Body of pancreas (tissue), 4 donors: Measurements from ENCODE around the gene CLINT1. TPM values are rescaled to one million over a fixed set of nuclear protein-coding genes. Genes with fewer than 3 reads are reported as not detected.

ENCODE experiments used
- ATAC-seq: fragments of 150-250 bp; one replicate; pipeline ENCODE4 v1.9.1; 2016
- DNase-seq, 4 donors: peaks; one replicate each; pipeline ENCODE4 v3.0.0-alpha.2; 2019
- H3K27ac ChIP-seq, 4 donors: fragments of 200-600 bp; sonication (generic); 1 replicate in 3 of 4; 2 replicates in 1 of 4; pipeline versions ENCODE4 v1.5.1 to v1.6.1; 2016 to 2019; ENCODE audit warnings: mild to moderate bottlenecking in 1 of 4, mixed read lengths in 1 of 4, moderate library complexity in 1 of 4
- H3K27me3 ChIP-seq, 2 donors: fragments of 200-600 bp; sonication (generic); one replicate each; pipeline ENCODE4 v1.6.0; 2016; ENCODE audit warnings: mild to moderate bottlenecking in 1 of 2
- H3K36me3 ChIP-seq, 2 donors: fragments of 200-600 bp; sonication (generic); replicated peaks in 1 of 2; 2 replicates each; pipeline ENCODE4 v1.5.1; 2016; ENCODE audit warnings: low read depth in 2 of 2; ENCODE audit not compliant: insufficient read depth in 1 of 2
- H3K4me1 ChIP-seq: fragments of 200-600 bp; sonication (generic); one replicate; pipeline ENCODE4 v1.6.0; 2016
- H3K4me3 ChIP-seq, 2 donors: fragments of 200-600 bp; sonication (generic); 1 replicate in 1 of 2; 2 replicates in 1 of 2; pipeline ENCODE4 v1.5.1; 2016 to 2019
- H3K9me3 ChIP-seq, 3 donors: fragments of 200-600 bp; sonication (generic); 1 replicate in 2 of 3; 2 replicates in 1 of 3; pipeline ENCODE4 v1.5.1; 2016
- CTCF ChIP-seq, 7 experiments: fragments of 450-650 bp in 4 of 7; fragments of 200-600 bp in 3 of 7; sonication (generic) in 3 of 7; IDR thresholded peaks; one replicate each; pipeline ENCODE4 v1.5.1; 2016 to 2019; ENCODE audit warnings: antibody characterized with exemption in 7 of 7
- POLR2A ChIP-seq, 3 donors: fragments of 450-650 bp; IDR thresholded peaks; one replicate each; pipeline ENCODE4 v1.6.1; 2016; ENCODE audit warnings: antibody characterized with exemption in 3 of 3, mild to moderate bottlenecking in 2 of 3
- WGBS, 2 donors: methylation state at CpG; one replicate each; pipeline ENCODE4 v1.1.5; 2017; 5-methylcytosine and 5-hydroxymethylcytosine counted together
- intact Hi-C: fragments of 100-400 bp; cut with DNase I; formaldehyde crosslinking; loops from one replicate; pipeline ENCODE4 v1.15.1; 2023
- total RNA-seq, 2 donors: library from RNA; depleted of rRNA; stranded (reverse); fragments of >200 nt; gene quantifications; one replicate each; pipeline ENCODE4 v1.1.0, GENCODE V29; 2016

CLINT1 gene
- total RNA-seq, 2 donors from 2014 or later = 59.0 to 75.8 TPM

- DNase-seq = no peak
- H3K27ac ChIP-seq = no peak overlapping the region
- ATAC-seq = no peak
- H3K4me3 ChIP-seq = no peak overlapping the region
- intact Hi-C loops = loop anchor here (10.0 kb wide), 1 partner anchor 136 kb away; no protein-coding TSS in a partner anchor
- peaks cover 40% of the 10 kb centered on the region for H3K4me1 ChIP-seq
- peaks cover 0 to 9% of the 10 kb centered on the region in 2 donors for H3K36me3 ChIP-seq
- WGBS, 2 donors = 74 to 78% methylated on average over 2 of the region's 2 CpGs
- no peak for TF ChIP-seq POLR2A (IDR thresholded peaks at IDR 0.05)
- TF ChIP-seq CTCF (IDR thresholded peaks at IDR 0.05) = no peak
- no peaks in the 10 kb centered on the region for H3K9me3 ChIP-seq
- H3K27me3 ChIP-seq = no peaks in the 10 kb centered on the region
These were observed 40.6 kb downstream of the CLINT1 start for GRCh38 chr5:157818368-157818767.

- Histone ChIP-seq H3K36me3 (peaks cover 0 to 12% of the 10 kb centered on the region in 2 donors), H3K4me3 (no peak overlapping the region), H3K4me1 (peaks cover 40% of the 10 kb centered on the region), H3K27me3 (no peaks in the 10 kb centered on the region), H3K27ac (no peak overlapping the region), H3K9me3 (no peaks in the 10 kb centered on the region)
- DNase-seq (no peak), ATAC-seq (no peak)
- intact Hi-C loops = loop anchor here (10.0 kb wide), 1 partner anchor 137 kb away; no protein-coding TSS in a partner anchor
- 85 to 88% methylated on average over 2 of the region's 2 CpGs for WGBS, 2 donors
- no peak for TF ChIP-seq POLR2A (IDR thresholded peaks at IDR 0.05)
- TF ChIP-seq CTCF (IDR thresholded peaks at IDR 0.05) = no peak
These were observed 41.0 kb downstream of the CLINT1 start for GRCh38 chr5:157817928-157818327.

GRCh38 chr5:157817387-157817702 is 41.6 kb downstream of the CLINT1 start:
- intact Hi-C loops = loop anchor here (10.0 kb wide), 1 partner anchor 137 kb away; no protein-coding TSS in a partner anchor
- ATAC-seq = no peak
- Histone ChIP-seq H3K36me3 (peaks cover 0 to 16% of the 10 kb centered on the region in 2 donors), H3K9me3 (no peaks in the 10 kb centered on the region), H3K4me3 (no peak overlapping the region), H3K4me1 (peaks cover 36% of the 10 kb centered on the region), H3K27me3 (no peaks in the 10 kb centered on the region), H3K27ac (no peak overlapping the region)
- DNase-seq = no peak
- WGBS, 2 donors = 83 to 84% methylated on average over 5 of the region's 5 CpGs
- TF ChIP-seq POLR2A (IDR thresholded peaks at IDR 0.05) (no peak), CTCF (IDR thresholded peaks at IDR 0.05) (no peak)

- TF ChIP-seq POLR2A (IDR thresholded peaks at IDR 0.05) = no peak
- TF ChIP-seq CTCF (IDR thresholded peaks at IDR 0.05) = peak; percentile 15 to 74 (median 59)
- intact Hi-C loops = loop anchor here (10.0 kb wide), 1 partner anchor 138 kb away; no protein-coding TSS in a partner anchor
- Histone ChIP-seq H3K36me3 (peaks cover 0 to 22% of the 10 kb centered on the region in 2 donors), H3K9me3 (no peaks in the 10 kb centered on the region), H3K27me3 (no peaks in the 10 kb centered on the region), H3K27ac (no peak overlapping the region), H3K4me1 (peaks cover 31% of the 10 kb centered on the region), H3K4me3 (no peak overlapping the region)
- 32 to 41% methylated on average over 1 of the region's 1 CpG for WGBS, 2 donors
- ATAC-seq (no peak), DNase-seq (no peak)
These were observed 42.1 kb downstream of the CLINT1 start for GRCh38 chr5:157816682-157817386.

GRCh38 chr5:157812086-157812485 is 46.9 kb downstream of the CLINT1 start:
- 85 to 91% methylated on average over 2 of the region's 2 CpGs for WGBS, 2 donors
- intact Hi-C loops = loop anchor here (10.0 kb wide), 1 partner anchor 143 kb away; no protein-coding TSS in a partner anchor
- no peak for DNase-seq

More at GRCh38 chr5:157812086-157812485, 46.9 kb downstream of the CLINT1 start:
- no peak overlapping the region for H3K27ac ChIP-seq
- H3K9me3 ChIP-seq = no peaks in the 10 kb centered on the region
- no peaks in the 10 kb centered on the region for H3K4me1 ChIP-seq
- no peak overlapping the region for H3K4me3 ChIP-seq
- H3K36me3 ChIP-seq = peaks cover 0 to 31% of the 10 kb centered on the region in 2 donors
- H3K27me3 ChIP-seq = no peaks in the 10 kb centered on the region
- no peak for ATAC-seq
- TF ChIP-seq POLR2A (IDR thresholded peaks at IDR 0.05) (no peak), CTCF (IDR thresholded peaks at IDR 0.05) (no peak)
